GM19035 (cell line): Measurements from ENCODE around the gene MIA3.

ENCODE experiments used
- ATAC-seq: cut with Tn5 transposase; IDR thresholded peaks from one replicate; pipeline ENCODE4 v1.9.1; 2021; ENCODE audit not compliant: unreplicated experiment

MIA3 gene

DNA sequence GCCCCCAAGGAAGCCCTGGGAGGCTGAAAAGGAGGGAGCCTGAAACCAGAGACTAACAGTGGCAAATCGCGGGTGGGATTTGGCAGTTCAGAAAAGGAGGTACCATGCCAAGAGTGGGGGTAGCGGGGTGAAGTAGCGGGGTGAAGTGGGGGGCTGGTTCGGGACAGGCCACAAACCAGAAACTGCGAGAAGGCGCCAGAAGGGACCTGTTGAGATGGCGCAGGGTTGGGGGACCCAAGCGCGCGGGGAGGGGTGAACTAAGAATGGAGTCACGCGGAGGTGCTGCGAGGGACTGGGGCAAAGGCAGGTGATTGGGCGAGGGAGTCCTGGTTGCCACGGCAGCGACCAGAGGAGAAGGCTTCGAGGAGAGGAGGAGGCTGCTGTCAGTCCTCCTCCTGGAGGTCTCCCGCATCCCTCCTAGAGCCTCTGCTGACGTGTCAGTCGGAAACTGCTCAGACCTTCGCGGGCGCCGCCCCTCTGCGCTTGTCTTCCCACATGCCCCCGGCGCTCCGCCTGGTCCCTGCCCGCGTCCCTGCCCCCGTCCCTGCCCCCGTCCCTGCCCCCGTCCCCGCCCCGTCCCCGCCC lies 438 bp upstream of the MIA3 start:
- ATAC-seq, result peak; percentile 86

DNA sequence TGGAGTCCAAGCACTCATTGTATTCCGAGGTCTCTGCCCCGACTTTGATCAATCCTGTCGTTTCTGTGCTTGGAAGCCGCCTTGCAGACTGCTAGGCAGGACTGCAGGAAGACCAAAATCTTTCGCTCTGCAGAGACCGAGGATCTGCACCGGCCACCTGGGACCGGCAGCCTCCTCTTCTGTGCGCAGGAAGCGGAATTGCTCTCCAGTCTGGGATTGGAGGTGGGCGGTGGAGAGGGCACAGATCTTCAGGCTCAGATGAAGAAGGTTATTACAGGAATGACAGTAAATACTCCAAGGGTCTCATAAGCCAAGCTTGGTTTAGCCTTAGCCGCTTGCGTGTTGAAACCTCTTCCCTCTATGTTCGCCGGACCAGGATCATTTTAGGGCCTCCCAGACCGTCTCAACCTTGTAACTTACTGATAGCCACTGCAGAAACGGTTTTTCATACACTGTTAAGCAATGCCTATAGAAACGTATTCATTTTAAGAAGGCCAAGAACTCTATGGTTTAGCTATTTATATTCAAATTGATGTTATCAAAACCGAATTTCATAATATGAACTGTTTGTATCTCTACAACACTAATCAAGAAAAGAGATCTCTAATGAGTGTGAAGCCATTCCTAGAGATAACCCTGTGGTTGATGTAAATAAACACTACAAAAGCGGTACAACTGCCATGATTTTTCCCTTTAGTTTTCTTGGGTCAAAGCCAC lies 1.1 kb downstream of the MIA3 start:
- no peak for ATAC-seq

DNA sequence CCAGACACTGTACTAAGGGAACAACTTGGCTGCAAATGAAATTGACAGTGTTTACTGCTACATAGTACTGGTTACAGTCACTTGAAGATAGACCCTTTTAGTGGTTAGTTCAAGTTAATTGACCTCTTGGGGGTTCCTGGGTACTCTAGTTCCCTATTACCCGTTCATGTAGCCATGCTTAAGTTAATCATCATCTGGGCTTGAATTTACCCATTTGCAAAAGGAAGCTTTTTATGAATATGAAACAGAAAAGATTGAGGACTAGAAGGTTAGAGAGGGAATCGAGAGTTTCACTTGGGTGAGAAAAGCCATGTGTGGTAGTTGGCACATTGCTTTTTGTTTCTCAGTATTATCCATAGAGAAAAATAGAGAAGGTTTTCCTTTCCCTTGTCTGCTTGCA lies 2.7 kb downstream of the MIA3 start:
- no peak for ATAC-seq

DNA sequence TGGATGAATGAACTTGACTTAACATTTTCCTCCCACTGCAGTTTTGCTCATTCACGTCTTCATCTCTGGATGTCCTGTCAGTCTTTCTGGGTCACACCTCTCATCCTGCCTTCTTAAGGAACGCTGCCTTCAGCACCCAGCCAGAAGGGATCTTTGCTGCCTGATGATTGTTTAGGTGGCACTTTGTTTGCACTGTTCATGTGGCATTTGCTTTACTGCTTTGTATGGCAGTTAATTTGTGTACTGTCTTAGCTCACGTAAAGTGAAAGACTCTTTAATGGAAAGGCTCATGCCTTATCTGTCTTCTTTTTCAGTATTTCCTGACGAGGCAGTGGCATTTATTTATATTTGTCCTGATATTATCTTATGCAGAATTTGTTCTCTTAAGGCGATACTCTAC lies 4.9 kb downstream of the MIA3 start:
- no peak for ATAC-seq

DNA sequence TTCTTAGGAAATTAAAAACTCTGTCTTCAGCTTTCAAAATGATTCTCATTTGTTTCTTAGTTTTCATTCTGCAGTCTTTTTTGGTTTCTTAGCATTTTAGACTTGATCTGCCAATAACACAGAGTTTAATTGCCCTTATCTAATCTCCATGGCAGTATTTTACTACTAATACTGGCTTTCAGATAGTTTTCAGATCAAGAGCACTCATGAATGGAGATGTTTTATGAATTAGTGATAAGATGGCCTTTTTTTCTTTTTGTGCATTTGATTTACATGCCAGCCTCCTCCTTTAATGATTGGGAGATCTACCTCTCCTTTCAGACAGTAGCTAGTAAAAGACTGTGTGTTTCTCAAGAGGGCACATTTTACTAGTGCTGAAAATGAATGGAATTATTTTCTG lies 5.6 kb downstream of the MIA3 start:
- no peak for ATAC-seq

DNA sequence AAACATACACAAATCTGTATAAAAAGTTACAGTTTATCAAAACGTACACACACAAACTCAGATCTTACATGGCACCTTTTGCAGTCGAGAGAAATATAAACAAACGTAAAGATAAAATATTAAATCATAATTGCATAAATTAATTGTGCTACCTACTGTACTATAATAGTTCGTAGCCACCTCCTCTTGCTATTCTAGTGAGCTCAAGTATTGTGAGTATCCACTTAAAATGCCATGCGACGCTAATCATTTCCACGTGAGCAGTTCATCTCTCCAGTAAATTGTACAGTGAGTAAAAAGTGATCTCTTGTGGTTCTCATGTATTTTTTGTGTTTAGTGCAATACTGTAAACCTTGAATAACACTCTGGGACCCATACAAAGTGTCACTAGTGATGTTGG lies 6.3 kb downstream of the MIA3 start:
- ATAC-seq, result no peak

DNA sequence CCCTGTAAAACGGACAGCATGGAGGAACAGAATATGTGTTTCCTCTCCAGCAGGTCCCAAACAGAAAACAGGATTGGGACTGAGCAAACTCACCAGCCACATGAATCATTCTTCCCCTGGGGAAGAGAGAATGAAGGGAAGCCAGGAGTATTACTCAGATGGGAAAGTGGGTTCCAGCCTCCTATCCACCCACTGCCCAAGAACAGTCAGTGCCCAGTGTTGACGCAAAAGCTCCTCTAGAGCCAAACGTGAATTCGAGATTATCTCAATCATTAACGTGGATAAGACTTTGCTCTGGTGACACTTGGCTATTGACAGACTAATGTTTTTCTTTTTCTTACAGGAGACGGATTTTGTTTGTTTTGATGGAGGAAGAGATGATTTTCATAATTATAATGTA lies 9.3 kb downstream of the MIA3 start:
- no peak for ATAC-seq

DNA sequence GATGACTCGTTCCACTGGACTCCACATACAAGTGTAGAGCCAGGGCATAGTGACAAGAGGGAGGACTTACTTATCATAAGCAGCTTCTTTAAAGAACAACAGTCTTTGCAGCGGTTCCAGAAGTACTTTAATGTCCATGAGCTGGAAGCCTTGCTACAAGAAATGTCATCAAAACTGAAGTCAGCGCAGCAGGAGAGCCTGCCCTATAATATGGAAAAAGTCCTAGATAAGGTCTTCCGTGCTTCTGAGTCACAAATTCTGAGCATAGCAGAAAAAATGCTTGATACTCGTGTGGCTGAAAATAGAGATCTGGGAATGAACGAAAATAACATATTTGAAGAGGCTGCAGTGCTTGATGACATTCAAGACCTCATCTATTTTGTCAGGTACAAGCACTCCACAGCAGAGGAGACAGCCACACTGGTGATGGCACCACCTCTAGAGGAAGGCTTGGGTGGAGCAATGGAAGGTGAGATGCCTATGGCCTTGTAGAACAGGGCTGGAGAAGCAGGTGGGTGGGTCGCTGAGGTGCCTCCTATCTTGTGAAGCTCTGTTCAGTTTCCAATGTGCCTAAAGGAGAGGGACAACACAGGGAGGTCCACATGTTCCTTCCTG lies 12.1 kb downstream of the MIA3 start:
- no peak for ATAC-seq

DNA sequence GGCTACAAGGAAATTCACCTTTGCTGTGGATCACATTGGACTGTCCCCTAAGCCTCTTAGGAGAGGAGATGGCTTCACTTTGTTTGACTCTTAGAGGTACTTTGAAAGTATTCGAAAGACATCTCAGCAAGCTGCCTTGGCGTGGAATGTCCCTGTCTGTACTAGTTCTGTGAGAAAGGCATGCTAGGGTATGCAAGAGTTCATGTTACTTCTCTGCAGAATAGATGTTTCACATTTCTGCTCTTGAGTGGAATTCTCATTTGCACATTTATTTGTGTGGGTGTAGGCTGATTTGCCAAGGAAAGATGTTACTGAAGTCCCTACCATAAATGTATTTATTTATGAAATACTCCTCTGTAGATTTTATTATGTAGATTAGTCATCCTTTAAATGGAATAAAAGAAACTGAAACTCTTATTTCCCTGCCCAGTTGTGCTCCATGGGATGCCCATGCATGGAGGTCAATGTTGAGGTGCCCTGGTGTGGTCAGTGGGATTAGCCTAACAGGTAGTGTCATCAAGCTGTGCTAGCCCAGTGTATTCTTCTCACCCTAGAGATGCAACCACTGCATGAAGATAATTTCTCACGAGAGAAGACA lies 13.8 kb downstream of the MIA3 start:
- no peak for ATAC-seq

DNA sequence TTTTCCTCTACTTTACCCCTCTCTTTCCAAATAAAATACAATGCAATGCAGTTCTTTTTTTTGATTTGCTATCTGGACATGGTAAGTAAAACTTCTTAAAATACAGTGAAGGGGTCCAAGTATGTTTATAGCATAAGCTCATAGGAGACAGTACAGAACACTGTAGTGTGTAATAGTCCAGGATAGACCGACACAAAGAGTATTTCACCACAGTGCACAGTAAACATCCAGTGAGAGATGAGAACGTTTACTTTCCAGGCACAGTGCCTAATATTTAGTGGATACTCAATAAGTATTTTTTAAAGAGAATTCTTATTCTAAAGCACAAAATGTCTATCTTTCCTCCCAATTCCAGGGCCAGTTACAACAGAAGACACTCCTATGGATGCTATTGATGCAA lies 14.9 kb downstream of the MIA3 start:
- no peak for ATAC-seq

DNA sequence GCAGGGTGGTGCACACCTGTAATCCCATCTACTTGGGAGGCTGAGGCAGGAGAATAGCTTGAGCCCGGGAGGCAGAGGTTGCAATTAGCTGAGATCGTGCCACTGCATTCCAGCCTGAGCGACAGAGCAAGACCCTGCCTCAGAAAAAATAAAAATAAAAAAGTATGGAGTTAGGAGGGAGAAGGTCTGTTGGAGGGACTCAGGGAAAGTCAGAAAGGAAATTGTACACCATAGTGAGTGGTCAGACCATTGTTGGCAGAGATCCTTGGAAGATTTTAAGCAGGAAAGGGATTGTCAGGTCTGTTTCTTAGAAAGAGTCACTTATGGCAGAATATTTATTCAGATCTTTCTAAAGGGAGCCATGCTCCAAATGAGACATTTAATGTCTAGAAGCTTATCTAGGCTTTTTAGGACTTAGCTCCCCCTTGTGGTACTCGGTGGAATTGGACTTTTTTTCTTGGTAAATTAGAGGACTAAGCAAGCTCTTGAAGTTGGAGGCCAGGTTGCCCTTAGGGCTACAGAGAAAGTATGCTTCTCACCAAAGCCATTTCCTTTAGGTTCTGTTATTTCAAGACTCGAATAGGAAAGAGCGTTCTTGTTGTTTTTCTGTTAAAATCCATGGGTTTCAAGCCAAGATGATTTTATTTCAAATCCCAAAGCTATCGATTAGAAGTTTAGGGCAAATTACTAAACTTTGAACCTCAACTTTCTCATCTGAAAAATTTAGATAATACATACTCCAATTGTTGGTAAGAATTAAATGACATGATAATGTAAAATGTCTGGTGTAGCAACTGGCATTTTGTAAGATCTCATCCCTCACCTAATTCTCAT lies 16.5 kb downstream of the MIA3 start:
- ATAC-seq, result peak; percentile 93

DNA sequence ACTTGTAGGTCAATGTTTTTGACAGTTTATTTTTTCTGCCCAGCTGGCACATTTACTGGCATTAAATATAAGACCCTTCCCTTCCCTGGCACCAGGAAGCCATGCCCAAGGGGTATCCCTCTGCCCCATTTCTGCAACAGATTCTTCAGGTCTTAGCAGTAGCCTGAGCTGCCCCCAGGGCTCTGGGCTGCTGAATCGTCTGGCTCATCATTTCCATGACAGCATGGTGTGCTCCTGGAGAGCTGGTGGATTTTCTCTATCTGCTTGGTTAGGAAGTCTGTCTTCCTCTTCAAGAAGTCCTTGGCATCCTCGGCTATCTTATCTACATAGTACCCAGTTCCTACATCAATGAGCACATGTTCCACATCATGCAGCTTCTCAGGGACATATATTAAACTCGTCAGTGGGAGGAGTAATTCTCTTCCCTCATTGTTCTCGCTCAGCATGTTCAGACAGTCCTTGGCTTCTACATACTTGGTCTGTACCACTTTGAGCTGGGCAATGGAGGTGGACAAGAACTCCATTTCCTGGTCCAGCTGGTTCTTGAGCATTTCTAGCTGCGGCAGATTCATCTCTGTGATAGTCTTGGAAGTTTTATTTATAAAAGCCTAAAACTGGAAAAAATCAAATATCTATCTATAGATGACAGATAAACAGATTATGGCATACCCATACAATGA lies 23.5 kb downstream of the MIA3 start:
- no peak for ATAC-seq

DNA sequence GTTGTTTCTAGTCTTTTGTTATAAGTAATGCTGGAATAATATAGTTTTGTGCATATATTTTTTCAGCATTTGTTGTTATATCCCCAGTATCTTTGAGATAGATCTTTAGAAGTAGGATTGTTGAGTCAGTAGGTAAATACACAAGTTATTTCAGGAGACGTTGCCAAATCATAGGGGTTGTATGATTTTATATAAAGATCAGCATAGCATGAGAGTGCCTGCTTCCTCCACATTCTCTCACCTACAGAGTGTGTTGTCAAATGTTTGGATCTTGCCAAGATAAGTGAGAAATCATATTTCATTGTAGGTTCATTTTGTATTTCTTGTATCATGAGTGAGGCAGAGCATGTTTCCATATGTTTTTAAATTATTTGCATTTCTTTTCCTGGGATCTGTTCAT lies 24.6 kb downstream of the MIA3 start:
- no peak for ATAC-seq

DNA sequence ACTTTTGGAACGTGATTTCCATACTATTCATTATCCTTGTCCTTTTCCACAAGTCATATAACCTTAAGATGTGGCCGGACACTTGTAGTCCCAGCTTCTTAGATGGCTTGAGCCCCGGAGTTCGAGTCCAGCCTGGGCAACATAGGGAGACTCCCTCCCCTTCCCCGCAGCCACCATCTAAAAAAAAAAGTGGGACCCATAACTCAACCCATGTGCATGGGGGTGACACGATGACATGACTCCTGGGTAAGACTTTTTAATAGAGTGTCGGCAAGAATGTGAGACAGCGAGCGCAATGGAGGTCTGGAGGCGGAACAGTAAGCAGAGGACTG lies 25.7 kb downstream of the MIA3 start:
- no peak for ATAC-seq

DNA sequence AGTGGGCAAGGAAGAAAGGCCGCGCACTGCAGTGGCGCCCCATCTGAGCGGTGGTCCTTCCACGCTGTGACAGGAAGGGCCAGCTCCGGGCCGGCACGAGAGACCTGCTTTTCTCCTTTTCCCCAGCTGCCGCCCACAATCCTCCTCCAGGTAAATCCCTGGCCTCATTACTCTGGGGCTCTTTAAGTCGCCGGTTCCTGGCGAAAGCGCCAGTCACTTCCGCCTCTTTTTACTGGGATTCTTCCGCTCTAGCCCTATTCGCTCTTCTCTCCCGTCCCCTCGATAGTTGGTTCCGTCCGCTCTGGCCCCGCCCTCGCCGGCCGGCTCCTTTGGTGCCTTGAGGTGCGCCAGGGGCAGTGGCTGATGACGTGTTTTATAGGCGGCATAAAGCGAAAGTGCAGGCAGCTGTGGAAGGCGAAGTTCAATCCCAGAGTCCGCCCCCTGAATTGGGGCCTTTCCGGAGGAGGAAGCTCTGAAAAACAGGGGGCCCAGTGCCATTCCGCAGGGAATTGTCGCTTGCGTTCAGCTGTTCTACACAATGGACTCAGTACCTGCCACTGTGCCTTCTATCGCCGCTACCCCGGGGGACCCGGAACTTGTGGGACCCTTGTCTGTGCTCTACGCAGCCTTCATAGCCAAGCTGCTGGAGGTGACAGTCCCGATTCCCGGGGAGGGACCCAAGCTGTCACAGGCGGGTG lies 26.2 kb downstream of the MIA3 start:
- peak; percentile 98 for ATAC-seq

DNA sequence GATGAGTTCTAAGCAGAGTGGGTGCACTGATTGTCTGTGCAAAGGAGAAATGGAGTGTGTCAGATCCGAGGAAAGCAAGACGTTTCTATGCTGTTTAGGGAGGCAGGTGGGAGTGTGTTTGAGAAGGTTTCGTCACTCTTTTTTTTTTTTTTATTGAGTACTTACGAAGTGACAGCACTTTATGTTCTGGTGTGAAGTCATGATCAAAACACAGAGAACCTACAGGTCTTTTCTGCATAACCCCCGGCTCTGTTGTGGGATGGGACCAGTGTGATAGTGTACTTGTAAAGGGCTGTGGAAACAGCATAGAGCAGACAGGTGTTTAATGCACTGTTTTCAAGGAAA lies 26.7 kb downstream of the MIA3 start:
- no peak for ATAC-seq

DNA sequence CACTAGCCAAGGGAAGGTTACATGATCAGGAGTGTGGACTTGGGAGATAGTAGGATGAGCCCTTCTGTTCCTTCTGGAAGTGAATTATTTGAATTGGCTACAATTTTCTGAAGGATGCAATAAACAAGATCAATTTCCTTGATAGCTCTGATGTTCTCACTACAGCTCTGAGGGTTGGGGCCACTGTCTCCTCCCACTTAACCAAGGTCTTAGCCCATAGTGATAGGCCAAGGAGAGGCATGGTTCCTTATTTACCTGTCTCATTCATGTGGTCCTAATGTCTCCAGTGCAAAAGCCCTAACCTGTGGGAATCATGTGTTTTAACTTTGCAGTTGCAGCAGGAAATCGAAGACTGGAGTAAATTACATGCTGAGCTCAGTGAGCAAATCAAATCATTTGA lies 34.8 kb downstream of the MIA3 start:
- ATAC-seq, result no peak

DNA sequence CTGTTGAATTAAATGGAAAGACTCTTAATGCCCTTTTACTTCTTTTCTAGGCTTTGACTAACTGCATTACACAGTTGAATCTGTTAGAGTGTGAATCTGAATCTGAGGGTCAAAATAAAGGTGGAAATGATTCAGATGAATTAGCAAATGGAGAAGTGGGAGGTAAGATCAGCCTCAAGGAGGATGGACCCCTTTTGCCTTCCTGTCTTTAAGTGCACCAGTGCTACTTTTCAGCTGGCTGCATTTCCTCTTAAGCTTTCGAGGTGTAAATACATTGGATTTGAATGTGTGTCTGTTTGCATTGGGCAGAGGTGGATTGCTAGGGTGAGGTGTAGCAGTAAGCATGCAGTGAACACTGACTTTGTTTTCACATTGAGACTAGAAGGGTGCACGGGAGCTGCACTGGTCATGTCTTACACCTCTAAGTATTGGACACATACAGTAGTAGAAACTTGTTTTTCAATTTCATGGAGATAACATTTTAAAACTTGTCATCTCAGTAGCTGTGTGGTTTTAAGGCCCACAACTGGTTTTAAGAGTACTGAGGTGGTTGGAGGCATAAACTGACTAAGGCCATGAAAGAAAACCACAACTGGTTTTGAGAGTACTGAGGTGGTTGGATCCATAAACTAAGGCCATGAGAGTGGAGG lies 35.4 kb downstream of the MIA3 start:
- ATAC-seq, result peak; percentile 62

DNA sequence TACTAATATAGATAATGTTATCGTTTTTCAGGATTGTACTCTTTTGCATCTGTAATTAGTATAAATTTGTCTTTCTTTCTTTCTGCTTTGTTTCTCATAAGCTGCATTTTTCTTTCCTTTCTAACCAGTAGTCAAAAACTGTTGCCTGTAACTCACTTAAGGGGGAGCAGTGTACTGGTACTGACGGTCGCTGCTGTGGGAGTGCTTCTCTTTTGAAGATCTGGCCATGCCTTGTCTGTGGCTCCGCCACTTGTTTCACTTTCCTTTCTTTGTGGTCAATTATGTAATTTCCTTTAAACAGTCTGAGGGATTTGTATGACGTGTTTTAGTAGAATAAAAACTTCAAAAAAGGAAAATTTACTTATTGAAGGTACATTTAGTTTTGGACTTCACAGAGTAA lies 37.0 kb downstream of the MIA3 start:
- peak; percentile 98 for ATAC-seq
